Lung (tissue), 12 donors: ENCODE data around the gene XK. TPM values are rescaled to one million over a fixed set of nuclear protein-coding genes. Genes with fewer than 3 reads are reported as not detected.

ENCODE experiments used
- ATAC-seq: fragments of 200-7000 bp; cut with Tn5 transposase; one replicate; pipeline ENCODE4 v1.9.1; 2020; ENCODE audit warnings: moderate number of reproducible peaks; ENCODE audit not compliant: insufficient read depth, low FRiP score
- DNase-seq, 3 donors: peaks; one replicate each; pipeline ENCODE4 v3.0.0-alpha.2; 2013 to 2017
- H3K27ac ChIP-seq, 2 donors: one replicate each; pipeline ENCODE4 v1.5.1; 2013; ENCODE audit warnings: mild to moderate bottlenecking in 2 of 2, moderate library complexity in 2 of 2, control low read depth in 1 of 2, inconsistent platforms in 1 of 2, low read depth in 1 of 2, low read length in 1 of 2
- H3K27me3 ChIP-seq, 3 donors: one replicate each; pipeline ENCODE4 v1.5.1; 2013; ENCODE audit warnings: low read length in 2 of 3; ENCODE audit not compliant: control insufficient read depth in 3 of 3, insufficient read depth in 3 of 3
- H3K36me3 ChIP-seq, 4 donors: one replicate each; pipeline ENCODE4 v1.5.1; 2013; ENCODE audit warnings: low read length in 4 of 4, mild to moderate bottlenecking in 1 of 4, moderate library complexity in 1 of 4; ENCODE audit not compliant: control insufficient read depth in 4 of 4, insufficient read depth in 4 of 4
- H3K4me1 ChIP-seq, 5 donors: one replicate each; pipeline ENCODE4 v1.5.1; 2013; ENCODE audit warnings: low read length in 5 of 5, mild to moderate bottlenecking in 2 of 5, moderate library complexity in 1 of 5; ENCODE audit not compliant: control insufficient read depth in 5 of 5, insufficient read depth in 5 of 5
- H3K4me3 ChIP-seq: one replicate; pipeline ENCODE4 v1.5.1; 2013; ENCODE audit warnings: mild to moderate bottlenecking, control low read depth, moderate library complexity
- H3K9ac ChIP-seq, 2 donors: one replicate each; pipeline ENCODE4 v1.5.1; 2013; ENCODE audit warnings: low read length in 2 of 2, control low read depth in 1 of 2; ENCODE audit not compliant: insufficient read depth in 1 of 2
- H3K9me3 ChIP-seq, 4 donors: one replicate each; pipeline ENCODE4 v1.5.1; 2013; ENCODE audit warnings: low read length in 3 of 4, mild to moderate bottlenecking in 1 of 4, moderate library complexity in 1 of 4; ENCODE audit not compliant: control insufficient read depth in 4 of 4, insufficient read depth in 3 of 4
- CTCF ChIP-seq: IDR thresholded peaks from 2 replicates; pipeline ENCODE4 v1.5.1; 2012; ENCODE audit warnings: mild to moderate bottlenecking; ENCODE audit errors: control extremely low read depth, extremely low read depth
- WGBS, 2 donors: extraction: QIAGEN DNeasy Blood & Tissue Kit; methylation state at CpG; one replicate each; pipeline ENCODE4 v1.1.7; 2013; 5-methylcytosine and 5-hydroxymethylcytosine counted together
- polyA plus RNA-seq, 2 donors: library from polyadenylated mRNA; stranded (reverse); fragments of 200-250 nt; gene quantifications; one replicate each; pipeline ENCODE4 v1.2.1, GENCODE V29; 2013
- total RNA-seq, 2 donors: library from RNA; depleted of rRNA in 1 of 2; stranded (reverse); fragments of >200 nt in 1 of 2; gene quantifications; one replicate each; pipeline ENCODE4 v1.2.1, GENCODE V29; 2014 to 2021
- donor health status: control.
- donor health status: control.
- donor health status: Bipolar disorder and iron deficiency.
- donor health status: healthy.
- donor health status: DM: yes; HTN: yes; CAD: no.

Gene XK
- total and polyA plus RNA-seq, 4 donors: 0.86 to 7.3 (median 2.1) TPM

GRCh38 chrX:37677243-37677642 is 8.3 kb upstream of the XK start:
- no peak for ATAC-seq
- Histone ChIP-seq H3K27me3 (peaks cover 0 to 11% (median 7%) of the 10 kb centered on the region in 3 donors), H3K27ac (no peak overlapping the region), H3K9me3 (no peaks in the 10 kb centered on the region), H3K9ac (no peak overlapping the region), H3K4me1 (peaks cover 0 to 9% (median 0%) of the 10 kb centered on the region in 5 donors), H3K4me3 (no peak overlapping the region), H3K36me3 (no peaks in the 10 kb centered on the region)
- no peak for TF ChIP-seq CTCF
- WGBS, 2 donors: 29 to 91% methylated on average over 1 of the region's 1 CpG
- DNase-seq: no peak

GRCh38 chrX:37677765-37678164 is 7.8 kb upstream of the XK start:
- Histone ChIP-seq H3K36me3 (no peaks in the 10 kb centered on the region), H3K4me1 (peaks cover 0 to 9% (median 0%) of the 10 kb centered on the region in 5 donors), H3K9ac (no peak overlapping the region), H3K27ac (no peak overlapping the region), H3K27me3 (peaks cover 0 to 11% (median 7%) of the 10 kb centered on the region in 3 donors), H3K9me3 (no peaks in the 10 kb centered on the region), H3K4me3 (no peak overlapping the region)
- no peak for TF ChIP-seq CTCF
- ATAC-seq (no peak), DNase-seq (no peak)
- 82 to 100% methylated on average over 1 of the region's 1 CpG for WGBS, 2 donors

- no peak for TF ChIP-seq CTCF
- DNase-seq (no peak), ATAC-seq (no peak)
- no peak overlapping the region for H3K9ac ChIP-seq
- no peaks in the 10 kb centered on the region for H3K36me3 ChIP-seq
- H3K9me3 ChIP-seq: no peaks in the 10 kb centered on the region
- 78 to 93% methylated on average over 1 of the region's 1 CpG for WGBS, 2 donors
- H3K27ac ChIP-seq: no peak overlapping the region
- H3K4me3 ChIP-seq: no peak overlapping the region
- peaks cover 0 to 11% (median 7%) of the 10 kb centered on the region in 3 donors for H3K27me3 ChIP-seq
- H3K4me1 ChIP-seq: peaks cover 0 to 9% (median 0%) of the 10 kb centered on the region in 5 donors
These were observed 7.0 kb upstream of the XK start for GRCh38 chrX:37678574-37678973.

- Histone ChIP-seq H3K9me3 (no peaks in the 10 kb centered on the region), H3K27me3 (peaks cover 0 to 12% (median 9%) of the 10 kb centered on the region in 3 donors), H3K27ac (no peak overlapping the region), H3K4me3 (no peak overlapping the region), H3K4me1 (peaks cover 0 to 9% (median 0%) of the 10 kb centered on the region in 5 donors), H3K9ac (no peak overlapping the region), H3K36me3 (no peaks in the 10 kb centered on the region)
- DNase-seq (no peak), ATAC-seq (no peak)
- WGBS, 2 donors: 58 to 93% methylated on average over 1 of the region's 1 CpG
- no peak for TF ChIP-seq CTCF
These were observed 6.4 kb upstream of the XK start for GRCh38 chrX:37679230-37679629.
